GM20431 (cell line): ENCODE results near the gene OR1F1.
"Not testable (repeated sequence)": the region's sequence is repeated elsewhere in the genome, so short reads cannot be mapped to it uniquely, and the experiment has no call there.

ENCODE experiments used
- in situ Hi-C: fragments of 300-500 bp; cut with MseI, MboI; formaldehyde crosslinking; loops from one replicate; pipeline ENCODE4 v1.15.0; 2020; ENCODE audit warnings: low sequenced_read_pairs; ENCODE audit not compliant: unreplicated experiment

The OR1F1 gene

GRCh38 chr16:3187798-3188674 is at the start of gene OR1F1:
Gene OR1F1 (plus strand): TSS chr16:3188204.
- in situ Hi-C loops, result no loop called here

GRCh38 chr16:3138342-3138741 is 49.7 kb upstream of the OR1F1 start:
- in situ Hi-C loops, result no loop called here

GRCh38 chr16:3138823-3139426 is 49.1 kb upstream of the OR1F1 start:
- in situ Hi-C loops, result no loop called here

- in situ Hi-C loops, result not testable (repeated sequence)
Observed at GRCh38 chr16:3139561-3139960, 48.4 kb upstream of the OR1F1 start.

GRCh38 chr16:3140603-3141427 is 47.2 kb upstream of the OR1F1 start:
- in situ Hi-C loops, result no loop called here

GRCh38 chr16:3141781-3142311 is 46.2 kb upstream of the OR1F1 start:
- in situ Hi-C loops, result no loop called here

GRCh38 chr16:3142327-3142726 is 45.7 kb upstream of the OR1F1 start:
- in situ Hi-C loops, result no loop called here

- in situ Hi-C loops, result no loop called here
Observed at GRCh38 chr16:3142770-3143169, 45.2 kb upstream of the OR1F1 start.

- in situ Hi-C loops, result no loop called here
Observed at GRCh38 chr16:3143189-3143588, 44.8 kb upstream of the OR1F1 start.

GRCh38 chr16:3143598-3144320 is 44.2 kb upstream of the OR1F1 start:
- in situ Hi-C loops, result no loop called here

- in situ Hi-C loops, result no loop called here
Observed at GRCh38 chr16:3144321-3144983, 43.6 kb upstream of the OR1F1 start.

- in situ Hi-C loops, result no loop called here
Observed at GRCh38 chr16:3145151-3145550, 42.9 kb upstream of the OR1F1 start.

- in situ Hi-C loops, result no loop called here
Observed at GRCh38 chr16:3145660-3146059, 42.3 kb upstream of the OR1F1 start.

GRCh38 chr16:3147046-3147756 is 40.8 kb upstream of the OR1F1 start:
- in situ Hi-C loops, result no loop called here

- in situ Hi-C loops, result no loop called here
Observed at GRCh38 chr16:3147757-3148104, 40.3 kb upstream of the OR1F1 start.

- in situ Hi-C loops, result no loop called here
Observed at GRCh38 chr16:3148256-3149192, 39.5 kb upstream of the OR1F1 start.

GRCh38 chr16:3149193-3149530 is 38.8 kb upstream of the OR1F1 start:
- in situ Hi-C loops, result no loop called here
